Measurements from ENCODE around the gene SLC5A3.

GRCh38 chr21:34105947-34106541 is 32.7 kb downstream of the SLC5A3 start:
- TF ChIP-seq CTCF (conservative IDR thresholded peaks at IDR 0.05) (no peak), ZFX (IDR thresholded peaks at IDR 0.05) (no peak)
